Stimulated activated naive CD8-positive, alpha-beta T cell treated with anti-CD3 and anti-CD28 coated beads, Interleukin-15, Interleukin-2, amounts not matched to agents 100 ng/mL and 50 ng/mL, for 24 hours (primary cell): ENCODE data around the gene RXRA.

Experiments
- H3K27ac Mint-ChIP-seq: one replicate; pipeline ENCODE4 v1.8.0; 2021; ENCODE audit warnings: mild to moderate bottlenecking, mixed read lengths
- H3K27me3 Mint-ChIP-seq: one replicate; pipeline ENCODE4 v1.8.0; 2021; ENCODE audit warnings: mixed read lengths
- H3K36me3 Mint-ChIP-seq: one replicate; pipeline ENCODE4 v1.8.0; 2021; ENCODE audit warnings: low read depth, mixed read lengths
- H3K4me1 Mint-ChIP-seq: one replicate; pipeline ENCODE4 v1.8.0; 2021; ENCODE audit warnings: low read depth, mixed read lengths
- H3K4me3 Mint-ChIP-seq: one replicate; pipeline ENCODE4 v1.8.0; 2021; ENCODE audit warnings: mild to moderate bottlenecking, mixed read lengths
- H3K9me3 Mint-ChIP-seq: one replicate; pipeline ENCODE4 v1.8.0; 2021; ENCODE audit warnings: mixed read lengths

Gene RXRA

DNA sequence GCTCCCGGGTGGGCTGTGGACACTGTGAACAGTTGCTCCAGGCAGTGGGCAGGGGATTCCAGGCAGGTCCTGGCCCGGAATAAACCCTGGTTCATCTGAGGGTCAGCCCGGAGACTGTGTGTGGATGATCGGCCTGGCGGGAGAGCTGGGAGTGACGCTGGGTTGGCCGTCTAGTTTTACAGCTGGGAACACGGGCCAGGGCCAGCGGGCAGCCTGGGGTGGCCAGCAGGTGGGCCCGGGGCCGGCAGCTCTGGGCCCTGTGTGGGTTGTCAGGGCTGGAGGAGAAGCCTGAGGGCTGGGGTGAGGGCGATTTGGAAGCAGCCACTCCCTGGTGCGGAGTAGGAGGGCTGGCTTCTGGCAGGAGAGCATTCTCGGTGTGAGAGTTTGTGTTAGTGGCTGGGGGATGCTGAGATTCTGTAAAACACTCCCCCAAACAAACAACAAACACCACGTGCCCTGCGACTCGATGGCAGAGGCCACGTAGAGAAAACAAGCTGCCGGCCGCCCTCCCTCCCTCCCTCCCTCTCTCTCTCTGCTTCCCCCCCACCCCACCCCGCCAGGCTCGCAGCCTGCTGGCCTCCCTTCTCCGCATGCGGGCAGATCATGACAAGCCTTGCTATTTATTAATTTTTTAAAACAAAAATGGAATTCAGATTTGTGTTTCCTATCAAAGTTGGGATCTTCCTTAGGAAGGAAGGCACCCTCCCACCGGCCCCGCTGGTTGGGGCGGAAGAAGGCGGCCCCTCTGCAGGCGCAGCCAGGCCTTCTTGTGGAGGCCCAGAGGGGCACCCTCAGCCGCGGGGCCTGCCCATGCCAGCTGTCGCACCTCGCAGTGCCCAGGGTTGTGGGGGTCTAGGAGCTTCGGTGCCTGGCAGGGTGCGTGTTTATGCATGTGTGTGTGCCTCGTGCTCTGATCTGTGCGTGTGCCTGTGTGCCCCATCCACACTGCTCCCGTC lies 49.5 kb downstream of the RXRA start:
- no peak overlapping the region for H3K4me3 Mint-ChIP-seq
- no peak overlapping the region for H3K27ac Mint-ChIP-seq
- H3K36me3 Mint-ChIP-seq, result no peaks in the 10 kb centered on the region
- no peaks in the 10 kb centered on the region for H3K4me1 Mint-ChIP-seq
- H3K27me3 Mint-ChIP-seq, result peaks cover 4% of the 10 kb centered on the region
- H3K9me3 Mint-ChIP-seq, result no peaks in the 10 kb centered on the region

DNA sequence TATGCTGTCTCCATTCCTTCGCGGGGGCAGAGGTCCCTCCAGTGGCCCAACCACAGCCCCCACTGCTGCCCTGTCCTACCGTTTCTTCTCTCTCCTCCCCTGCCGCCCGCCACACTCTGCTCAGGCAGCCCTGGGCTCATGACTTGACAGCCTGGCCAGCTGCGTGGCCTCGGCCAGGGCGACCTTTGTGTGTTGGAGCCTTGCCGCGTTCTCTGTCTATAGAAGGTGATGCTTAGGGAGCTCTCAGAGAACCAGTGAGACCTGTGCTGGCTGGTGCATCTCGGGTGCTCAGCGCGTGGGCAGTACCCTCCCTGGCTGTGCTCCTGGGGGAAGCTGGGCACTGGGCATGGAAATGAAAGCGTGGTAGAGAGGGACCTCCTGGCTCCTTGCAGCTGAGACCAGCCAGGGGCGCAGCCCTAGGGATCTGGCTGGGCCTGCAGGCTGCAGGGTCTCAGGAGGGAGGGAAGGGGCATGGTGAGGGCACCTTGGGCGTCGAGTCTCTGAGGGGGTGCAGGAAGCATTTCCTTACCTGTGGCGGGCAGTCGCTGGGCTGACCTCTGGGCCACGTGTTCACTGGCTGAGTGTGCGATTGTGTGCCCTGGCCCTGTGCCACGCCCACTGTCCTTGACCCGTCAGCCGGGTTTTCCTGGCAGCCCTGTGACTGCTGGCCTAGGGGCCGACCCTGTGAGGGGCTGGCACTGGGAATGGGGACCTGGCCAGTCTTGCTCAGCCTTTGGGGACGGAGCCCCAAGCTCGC lies 50.3 kb downstream of the RXRA start:
- Mint-ChIP-seq H3K9me3 (no peaks in the 10 kb centered on the region), H3K27ac (no peak overlapping the region)

DNA sequence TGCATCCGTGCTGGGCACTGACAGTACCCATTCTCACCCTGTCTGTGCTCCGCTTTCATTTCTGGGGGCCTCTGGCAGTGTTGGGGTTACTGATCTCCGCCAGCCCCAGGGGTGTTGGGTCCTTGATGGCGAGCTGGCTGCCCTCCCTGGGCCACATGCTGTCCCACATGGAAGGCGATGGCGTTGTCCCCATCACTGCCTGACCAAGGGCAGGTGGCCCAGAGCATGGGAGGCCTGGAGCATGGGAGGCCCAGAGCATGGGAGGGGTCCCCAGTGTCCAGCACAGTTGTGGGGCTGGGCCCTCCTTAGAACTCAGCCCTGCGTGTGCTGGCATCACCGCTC lies 50.9 kb downstream of the RXRA start:
- H3K27ac Mint-ChIP-seq, result no peak overlapping the region
- H3K9me3 Mint-ChIP-seq, result no peaks in the 10 kb centered on the region
- peaks cover 7% of the 10 kb centered on the region for H3K27me3 Mint-ChIP-seq
- H3K4me3 Mint-ChIP-seq, result no peak overlapping the region
- peaks cover 10% of the 10 kb centered on the region for H3K4me1 Mint-ChIP-seq
- H3K36me3 Mint-ChIP-seq, result no peaks in the 10 kb centered on the region

More for the DNA sequence above, 50.3 kb downstream of the RXRA start:
- Mint-ChIP-seq H3K27me3 (peaks cover 4% of the 10 kb centered on the region), H3K4me1 (peaks cover 4% of the 10 kb centered on the region), H3K36me3 (no peaks in the 10 kb centered on the region), H3K4me3 (no peak overlapping the region)

DNA sequence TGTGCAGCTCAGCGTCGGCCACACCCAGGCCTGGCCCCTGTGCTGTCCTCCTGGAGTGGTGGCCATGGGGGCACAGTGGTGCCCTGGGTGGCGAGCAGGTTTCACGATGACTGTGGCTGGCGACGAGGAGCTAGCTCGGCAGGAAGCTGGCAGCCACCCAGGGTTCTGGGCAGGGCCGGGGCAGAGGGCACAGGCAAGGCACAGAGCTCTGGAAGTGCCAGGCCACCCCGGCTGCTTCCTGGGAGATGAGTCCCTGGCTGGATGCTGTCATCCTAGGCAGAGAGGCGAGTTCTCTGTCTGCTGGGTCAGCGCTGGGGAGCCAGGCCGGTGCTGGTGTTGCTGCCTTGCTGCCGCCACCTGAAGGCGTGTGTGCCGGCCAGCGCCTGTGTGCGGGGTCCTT lies 51.7 kb downstream of the RXRA start:
- Mint-ChIP-seq H3K27ac (no peak overlapping the region), H3K9me3 (no peaks in the 10 kb centered on the region), H3K4me1 (peaks cover 17% of the 10 kb centered on the region), H3K36me3 (no peaks in the 10 kb centered on the region), H3K27me3 (peaks cover 7% of the 10 kb centered on the region), H3K4me3 (no peak overlapping the region)

DNA sequence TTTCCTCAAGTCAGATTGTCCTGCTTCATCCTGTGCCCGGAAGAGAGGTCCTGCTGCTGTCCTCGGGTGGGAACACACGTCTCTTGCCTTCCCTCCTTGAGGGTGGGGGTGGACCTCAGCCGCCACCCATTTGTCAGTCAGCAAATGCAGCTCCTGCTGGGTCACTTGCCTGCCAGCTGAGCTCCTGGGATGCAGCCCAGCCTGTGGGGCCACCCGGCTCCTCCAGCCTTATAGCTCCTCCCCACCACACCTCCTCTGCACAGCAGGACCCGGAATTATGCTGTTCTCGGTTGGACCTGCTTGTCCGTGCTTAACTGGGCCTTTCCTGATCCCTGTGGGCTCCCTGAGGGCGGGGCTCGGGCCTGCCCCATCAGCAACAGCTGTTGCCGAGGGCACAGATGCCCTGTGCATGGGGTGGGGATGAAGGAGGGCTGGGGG lies 52.7 kb downstream of the RXRA start:
- Mint-ChIP-seq H3K36me3 (no peaks in the 10 kb centered on the region), H3K4me3 (no peak overlapping the region), H3K27me3 (peaks cover 7% of the 10 kb centered on the region), H3K9me3 (no peaks in the 10 kb centered on the region), H3K27ac (no peak overlapping the region), H3K4me1 (peaks cover 17% of the 10 kb centered on the region)

DNA sequence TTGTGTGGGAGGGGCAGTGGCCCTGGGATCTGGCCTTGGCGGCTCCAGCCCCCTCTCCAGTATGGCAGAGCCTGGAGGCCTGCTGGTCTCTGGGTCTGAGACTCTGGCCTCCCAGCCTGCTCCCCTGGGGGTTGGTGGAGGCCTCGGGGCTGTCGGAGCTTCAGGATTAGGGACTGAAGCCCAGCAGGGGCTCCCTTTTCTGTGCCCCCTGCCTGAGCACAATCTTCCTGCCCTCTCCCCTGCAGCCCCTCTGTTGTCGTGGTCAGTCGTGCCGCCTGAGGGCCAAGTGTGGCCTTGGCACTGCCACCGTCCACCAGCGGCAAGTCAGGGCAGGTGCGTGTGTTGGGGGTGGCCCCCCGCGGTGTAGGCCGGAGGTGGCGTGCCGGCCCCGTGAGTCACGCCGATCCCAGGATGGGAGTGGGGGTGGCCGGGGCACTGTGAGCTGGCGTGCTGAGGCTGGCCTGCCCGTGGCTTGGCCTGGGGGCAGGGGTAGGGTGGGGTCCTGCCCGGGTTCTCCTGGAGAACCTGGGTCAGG lies 53.6 kb downstream of the RXRA start:
- peaks cover 17% of the 10 kb centered on the region for H3K4me1 Mint-ChIP-seq
- no peak overlapping the region for H3K27ac Mint-ChIP-seq
- H3K4me3 Mint-ChIP-seq, result no peak overlapping the region
- no peaks in the 10 kb centered on the region for H3K36me3 Mint-ChIP-seq
- H3K9me3 Mint-ChIP-seq, result no peaks in the 10 kb centered on the region
- H3K27me3 Mint-ChIP-seq, result peaks cover 7% of the 10 kb centered on the region

DNA sequence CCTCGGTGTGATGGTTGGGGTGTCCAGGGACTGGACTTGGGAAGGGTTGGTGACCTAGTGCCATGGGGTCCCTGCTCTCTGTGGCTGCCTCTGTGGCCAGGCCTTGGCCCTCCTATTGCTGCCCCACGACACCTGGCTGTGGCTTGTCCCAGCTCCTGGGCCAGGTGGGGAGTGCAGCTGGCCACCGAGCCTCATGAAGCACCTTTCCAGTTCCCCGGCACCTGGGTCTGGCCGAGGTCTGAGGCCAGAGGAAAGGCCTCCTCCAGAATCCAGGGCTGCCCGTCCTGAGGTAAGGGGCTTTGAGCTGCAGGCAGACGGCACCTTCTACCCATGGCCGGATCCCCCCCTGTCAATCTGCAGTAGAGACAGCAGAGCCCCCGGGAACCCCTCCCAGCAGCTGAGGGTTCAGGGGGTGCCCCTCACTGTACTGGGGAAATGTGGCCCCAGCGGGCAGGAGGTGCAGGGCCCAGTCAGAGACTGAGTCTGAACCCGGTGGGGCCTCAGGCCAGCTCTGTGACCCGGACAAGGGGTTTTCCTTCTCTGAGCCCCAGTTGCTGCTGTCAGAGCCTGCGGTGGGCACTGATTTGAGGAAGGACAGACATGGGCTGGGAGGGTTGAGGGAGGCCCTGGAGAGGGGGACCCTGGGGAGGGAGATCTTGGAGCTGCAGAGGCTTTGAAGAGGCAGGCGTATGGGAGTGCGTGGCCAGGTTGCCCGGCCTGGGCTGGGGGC lies 54.5 kb downstream of the RXRA start:
- Mint-ChIP-seq H3K27ac (no peak overlapping the region), H3K36me3 (no peaks in the 10 kb centered on the region)

DNA sequence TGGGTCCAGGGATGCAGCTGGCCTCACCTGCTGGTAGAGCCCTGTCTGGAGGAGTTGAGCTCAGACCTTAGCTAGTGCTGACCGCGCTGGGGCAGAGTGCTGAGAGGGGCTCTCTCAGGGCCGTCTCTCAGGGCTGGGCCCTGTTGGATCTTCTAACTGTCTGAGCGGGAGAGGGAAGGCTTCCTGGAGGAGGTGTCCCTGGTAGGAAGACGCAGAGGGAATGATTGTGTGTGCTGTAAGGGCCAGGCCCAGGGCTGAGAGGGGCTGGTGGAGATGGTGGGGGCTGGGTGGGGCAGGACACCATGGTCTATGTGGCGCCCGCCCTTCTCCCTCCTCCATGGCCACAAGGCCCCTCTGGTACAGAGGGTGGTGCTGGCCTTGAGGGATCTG lies 55.0 kb downstream of the RXRA start:
- Mint-ChIP-seq H3K9me3 (no peaks in the 10 kb centered on the region), H3K4me3 (no peak overlapping the region), H3K36me3 (no peaks in the 10 kb centered on the region), H3K27ac (no peak overlapping the region), H3K27me3 (peaks cover 4% of the 10 kb centered on the region), H3K4me1 (peaks cover 17% of the 10 kb centered on the region)

More for the DNA sequence above, 54.5 kb downstream of the RXRA start:
- Mint-ChIP-seq H3K4me3 (no peak overlapping the region), H3K4me1 (peaks cover 17% of the 10 kb centered on the region), H3K9me3 (no peaks in the 10 kb centered on the region), H3K27me3 (peaks cover 4% of the 10 kb centered on the region)

DNA sequence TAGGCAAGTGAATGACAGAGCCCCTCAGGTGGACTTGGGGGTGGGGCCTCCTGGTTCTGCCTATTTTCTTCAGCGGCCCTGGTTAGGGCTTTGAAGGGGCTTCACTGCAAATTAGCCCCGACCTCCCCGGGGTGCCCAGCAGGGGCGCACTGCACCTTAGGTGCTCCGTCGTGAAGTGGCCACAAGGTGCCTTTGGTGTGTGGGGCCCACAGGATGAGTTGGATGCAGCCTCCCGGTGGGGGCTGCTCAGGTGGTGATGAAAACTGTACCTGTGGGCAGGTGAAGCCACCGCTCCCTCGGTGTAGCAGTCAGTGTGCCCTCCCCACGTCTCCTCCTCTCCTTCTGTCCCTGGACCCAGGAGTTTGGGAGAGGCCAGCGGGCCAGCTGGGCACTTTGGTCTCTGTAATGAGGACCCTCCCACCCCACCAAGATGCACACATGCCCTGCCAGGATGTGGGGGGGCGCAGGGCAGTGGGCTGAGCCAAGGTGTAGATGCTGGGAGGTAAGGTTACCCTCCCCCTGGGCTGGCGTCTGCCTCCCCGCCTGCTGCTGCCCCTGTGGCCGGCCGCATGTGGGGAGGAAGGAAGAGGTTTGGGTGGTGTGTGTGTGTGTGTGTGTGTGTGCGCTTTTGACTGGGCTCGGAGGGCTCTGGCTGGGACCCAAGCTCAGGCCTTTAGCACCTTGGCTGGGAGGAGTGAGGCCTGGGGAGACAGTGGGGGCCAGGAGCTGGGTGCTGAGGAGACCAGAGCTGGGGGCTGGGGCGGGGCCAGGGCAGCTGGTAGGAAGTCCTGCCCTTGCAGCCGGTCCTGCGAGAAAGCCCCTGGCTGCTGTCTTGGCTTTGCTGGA lies 55.6 kb downstream of the RXRA start:
- H3K4me3 Mint-ChIP-seq, result no peak overlapping the region
- H3K4me1 Mint-ChIP-seq, result peaks cover 17% of the 10 kb centered on the region
- no peaks in the 10 kb centered on the region for H3K9me3 Mint-ChIP-seq
- no peak overlapping the region for H3K27ac Mint-ChIP-seq
- H3K27me3 Mint-ChIP-seq, result peaks cover 4% of the 10 kb centered on the region
- no peaks in the 10 kb centered on the region for H3K36me3 Mint-ChIP-seq

DNA sequence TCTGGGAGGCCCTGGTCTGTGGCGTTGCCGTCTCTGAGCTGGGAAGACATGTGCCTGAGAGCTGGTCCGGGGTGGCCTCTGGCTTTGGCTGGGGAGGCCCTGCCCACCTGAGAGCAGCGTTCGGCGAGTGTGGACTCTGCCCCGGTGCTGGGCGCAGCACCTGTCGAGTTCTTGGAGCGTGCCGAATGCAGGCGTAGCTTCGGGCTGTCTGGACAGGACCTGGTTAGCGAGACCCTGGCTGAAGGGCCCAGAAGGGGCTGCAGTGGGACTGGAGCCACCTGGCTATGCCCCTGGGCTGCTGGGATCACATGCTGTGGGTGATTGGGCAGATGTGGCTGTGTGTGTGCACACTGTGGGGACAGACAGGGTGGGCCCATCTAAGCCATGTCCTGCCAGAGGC lies 56.5 kb downstream of the RXRA start:
- H3K9me3 Mint-ChIP-seq, result no peaks in the 10 kb centered on the region

DNA sequence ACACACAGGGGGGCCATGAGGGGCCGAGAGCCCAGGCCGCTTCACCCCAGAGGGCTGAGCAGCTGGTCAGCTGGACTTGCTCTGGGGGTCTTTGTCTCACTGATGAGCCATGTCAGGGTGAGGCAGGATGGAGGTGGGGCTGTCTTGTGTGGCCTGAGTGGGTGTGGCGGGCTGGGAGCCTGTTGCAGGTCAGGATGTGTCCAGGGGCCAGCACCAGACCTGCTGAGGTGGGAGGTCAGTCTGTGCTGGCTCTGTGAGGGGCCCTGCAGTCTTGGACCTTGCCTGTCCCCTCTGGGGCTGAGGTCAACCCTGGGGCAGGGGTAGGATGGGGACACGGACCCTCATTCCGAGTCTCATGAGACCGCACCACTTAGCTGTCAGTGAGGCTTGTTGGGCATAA lies 56.9 kb downstream of the RXRA start:
- no peak overlapping the region for H3K4me3 Mint-ChIP-seq

More for the DNA sequence above, 56.5 kb downstream of the RXRA start:
- no peak overlapping the region for H3K4me3 Mint-ChIP-seq
- H3K4me1 Mint-ChIP-seq, result peaks cover 19% of the 10 kb centered on the region
- H3K27ac Mint-ChIP-seq, result no peak overlapping the region
- H3K27me3 Mint-ChIP-seq, result peaks cover 4% of the 10 kb centered on the region
- H3K36me3 Mint-ChIP-seq, result no peaks in the 10 kb centered on the region

DNA sequence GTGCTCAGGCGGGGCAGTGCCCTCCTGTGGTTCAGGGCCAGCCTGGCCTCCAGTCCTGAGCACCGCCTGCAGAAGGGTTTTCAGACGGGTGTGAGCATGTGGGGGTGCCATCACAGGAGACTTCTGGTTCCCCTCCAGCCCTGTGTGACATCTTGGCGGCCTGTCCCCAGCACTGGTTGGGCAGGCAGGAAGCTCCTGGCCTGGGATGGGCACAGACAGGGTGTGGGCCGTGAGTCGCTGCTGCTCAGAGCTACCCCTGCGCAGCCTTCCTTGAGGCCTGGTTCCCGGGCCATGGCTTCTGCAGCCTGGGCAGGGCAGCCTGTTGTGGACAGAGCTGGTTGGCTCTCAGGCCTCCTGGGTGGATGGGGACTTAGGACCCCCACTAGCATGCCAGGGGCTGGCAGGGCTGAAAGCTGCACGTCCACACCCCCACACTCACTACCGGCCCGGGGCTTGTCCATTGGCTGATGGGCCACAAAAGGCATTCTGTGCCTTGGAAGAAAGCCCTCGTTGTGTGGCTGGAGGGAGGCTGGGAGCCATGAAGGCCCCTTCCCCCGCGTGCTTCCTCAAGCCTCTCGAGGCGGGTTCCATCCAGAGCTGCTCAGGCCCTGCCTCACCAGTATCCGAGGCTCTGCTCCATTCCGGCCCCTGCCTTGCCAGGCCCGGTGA lies 58.7 kb downstream of the RXRA start:
- no peaks in the 10 kb centered on the region for H3K9me3 Mint-ChIP-seq
- peaks cover 29% of the 10 kb centered on the region for H3K4me1 Mint-ChIP-seq
- H3K27ac Mint-ChIP-seq, result no peak overlapping the region
- no peaks in the 10 kb centered on the region for H3K36me3 Mint-ChIP-seq
- peaks cover 8% of the 10 kb centered on the region for H3K27me3 Mint-ChIP-seq
- H3K4me3 Mint-ChIP-seq, result no peak overlapping the region

More for the DNA sequence above, 56.9 kb downstream of the RXRA start:
- Mint-ChIP-seq H3K27ac (no peak overlapping the region), H3K4me1 (peaks cover 23% of the 10 kb centered on the region), H3K36me3 (no peaks in the 10 kb centered on the region), H3K9me3 (no peaks in the 10 kb centered on the region), H3K27me3 (peaks cover 5% of the 10 kb centered on the region)

DNA sequence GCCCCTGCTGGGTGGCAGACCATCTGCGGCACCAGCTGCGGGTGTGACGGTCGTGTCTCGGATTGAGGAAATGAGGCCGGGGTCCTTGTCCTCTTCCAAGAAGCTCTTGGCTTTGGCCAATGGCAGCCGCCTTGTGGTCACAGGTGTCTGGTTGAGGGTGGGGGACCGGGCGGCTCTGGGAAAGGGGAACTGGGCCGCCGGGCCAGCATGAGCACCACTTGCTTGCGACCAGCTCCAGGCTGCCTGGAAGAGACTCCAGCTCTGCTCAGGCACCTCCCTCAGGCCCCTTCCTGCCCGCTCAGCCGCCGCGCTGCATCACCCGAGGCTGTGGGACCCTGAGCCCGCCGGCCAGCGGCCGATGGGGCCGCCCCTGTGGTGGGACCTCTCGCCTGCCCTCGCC lies 59.7 kb downstream of the RXRA start:
- Mint-ChIP-seq H3K4me3 (no peak overlapping the region), H3K4me1 (peaks cover 39% of the 10 kb centered on the region), H3K27ac (no peak overlapping the region), H3K9me3 (no peaks in the 10 kb centered on the region), H3K36me3 (no peaks in the 10 kb centered on the region), H3K27me3 (peaks cover 8% of the 10 kb centered on the region)
